ENCODE measurements around the gene DR1. TPM values are rescaled to one million over a fixed set of nuclear protein-coding genes. Genes with fewer than 3 reads are reported as not detected.

DR1 gene
- total RNA-seq, 1 experiment from 2014 or later, result 87.3 TPM

DNA sequence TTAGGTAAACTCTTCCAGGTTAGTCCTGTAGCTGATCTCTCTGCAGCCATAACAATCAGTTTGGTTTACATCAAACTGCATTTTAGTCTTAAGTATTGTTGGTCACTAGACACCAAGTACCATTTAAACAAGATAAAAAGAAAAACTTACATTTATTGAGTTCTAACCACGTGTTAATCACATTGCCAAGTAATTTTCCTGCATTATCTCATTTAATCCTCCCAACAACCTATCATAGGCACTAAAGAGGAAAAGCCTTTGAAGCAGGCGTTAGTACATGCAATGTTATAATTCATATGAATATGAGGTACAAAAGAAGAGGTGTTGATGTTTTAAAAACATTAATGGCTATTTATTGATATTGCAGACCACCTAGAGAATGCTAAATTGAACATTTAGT, 9.0 kb downstream of the DR1 start:
- Histone ChIP-seq H3T11ph (ENCODE audit: low read length) (no peak overlapping the region), H2BK15ac (ENCODE audit: low read depth, low read length) (no peak overlapping the region), H4K91ac (ENCODE audit: insufficient read length, low read depth, low read length) (no peak overlapping the region), H3K56ac (ENCODE audit: insufficient read length, low read depth, low read length) (no peak overlapping the region), H3K18ac (ENCODE audit: insufficient read length, low read depth, low read length) (no peak overlapping the region), H2BK120ac (ENCODE audit: low read depth, low read length, poor library complexity, severe bottlenecking) (no peak overlapping the region), H3K79me1 (ENCODE audit: insufficient read depth, low read depth, low read length, poor library complexity, severe bottlenecking) (no peaks in the 10 kb centered on the region), H2BK12ac (ENCODE audit: insufficient read length, low read depth, low read length) (no peak overlapping the region), H2BK20ac (ENCODE audit: low read depth, low read length, poor library complexity, severe bottlenecking) (no peak overlapping the region), H2BK5ac (ENCODE audit: insufficient read length, low read length) (no peak overlapping the region), H4K5ac (ENCODE audit: insufficient read length, low read depth, low read length) (no peak overlapping the region), H3K14ac (ENCODE audit: insufficient read depth, low read length) (no peak overlapping the region), H3K23me2 (ENCODE audit: insufficient read length, low read depth, low read length, poor library complexity, severe bottlenecking) (no peaks in the 10 kb centered on the region), H2AK5ac (ENCODE audit: insufficient read length, low read length) (no peak overlapping the region), H3K23ac (ENCODE audit: insufficient read length, low read depth, low read length) (no peak overlapping the region), H3K4me2 (ENCODE audit: insufficient read depth, insufficient read length, low read length) (no peak overlapping the region), H3K9ac (ENCODE audit: extremely low read depth, insufficient read length, low read length) (no peak overlapping the region), H3K9me3 (ENCODE audit: control insufficient read depth, low read depth, low read length) (no peaks in the 10 kb centered on the region), H3K27ac (ENCODE audit: insufficient read length, low read depth, low read length) (no peak overlapping the region), H4K20me1 (ENCODE audit: control insufficient read depth, insufficient read depth, insufficient read length) (no peaks in the 10 kb centered on the region), H3K4ac (ENCODE audit: low read depth, low read length) (no peak overlapping the region), H3K4me1 (ENCODE audit: insufficient read depth, low read length) (peaks cover 2% of the 10 kb centered on the region; the same call in 1 of the 2 replicates), H3K79me2 (ENCODE audit: insufficient read depth, low read length) (peaks cover 9% of the 10 kb centered on the region; the same call in 1 of the 2 replicates), H2AFZ (ENCODE audit: low read length) (no peak overlapping the region), H3K27me3 (ENCODE audit: insufficient read depth, low read length) (no peaks in the 10 kb centered on the region), H4K8ac (replicated peaks; ENCODE audit: insufficient read length, low read depth, low read length) (no peak overlapping the region)
- Mint-ChIP-seq H3K4me1 (peaks cover 29 to 30% of the 10 kb centered on the region in 2 experiments), H3K27me3 (ENCODE audit: low read depth) (no peaks in the 10 kb centered on the region), H3K4me3 (no peak overlapping the region), H3K9me3 (no peaks in the 10 kb centered on the region), H3K27ac (no peak overlapping the region), H3K36me3 (ENCODE audit: insufficient read depth in 1 of 3, low read depth in 3 of 3) (peaks cover 14 to 56% (median 56%) of the 10 kb centered on the region in 3 experiments; a peak in 6 of 7 replicates)
- WGBS (ENCODE audit: extremely low coverage, insufficient read length, low lambda C conversion rate), result no CpG with 5 or more reads among the region's 2 CpGs
- TF ChIP-seq, protein P1, sequence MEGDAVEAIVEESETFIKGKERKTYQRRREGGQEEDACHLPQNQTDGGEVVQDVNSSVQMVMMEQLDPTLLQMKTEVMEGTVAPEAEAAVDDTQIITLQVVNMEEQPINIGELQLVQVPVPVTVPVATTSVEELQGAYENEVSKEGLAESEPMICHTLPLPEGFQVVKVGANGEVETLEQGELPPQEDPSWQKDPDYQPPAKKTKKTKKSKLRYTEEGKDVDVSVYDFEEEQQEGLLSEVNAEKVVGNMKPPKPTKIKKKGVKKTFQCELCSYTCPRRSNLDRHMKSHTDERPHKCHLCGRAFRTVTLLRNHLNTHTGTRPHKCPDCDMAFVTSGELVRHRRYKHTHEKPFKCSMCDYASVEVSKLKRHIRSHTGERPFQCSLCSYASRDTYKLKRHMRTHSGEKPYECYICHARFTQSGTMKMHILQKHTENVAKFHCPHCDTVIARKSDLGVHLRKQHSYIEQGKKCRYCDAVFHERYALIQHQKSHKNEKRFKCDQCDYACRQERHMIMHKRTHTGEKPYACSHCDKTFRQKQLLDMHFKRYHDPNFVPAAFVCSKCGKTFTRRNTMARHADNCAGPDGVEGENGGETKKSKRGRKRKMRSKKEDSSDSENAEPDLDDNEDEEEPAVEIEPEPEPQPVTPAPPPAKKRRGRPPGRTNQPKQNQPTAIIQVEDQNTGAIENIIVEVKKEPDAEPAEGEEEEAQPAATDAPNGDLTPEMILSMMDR (conservative IDR thresholded peaks at IDR 0.05), result no peak
- no peak for DNase-seq

All from H9 (cell line).